Prostate gland (tissue), 2 donors: Measurements from ENCODE around the gene HOXC5. TPM values are rescaled to one million over a fixed set of nuclear protein-coding genes. Genes with fewer than 3 reads are reported as not detected.

ENCODE experiments used
- DNase-seq: peaks from one replicate; pipeline ENCODE4 v3.0.0-alpha.2; 2019; ENCODE audit warnings: low spot score
- H3K27ac ChIP-seq, 2 donors: fragments of 200-600 bp; sonication (generic); 2 replicates each; pipeline ENCODE4 v1.5.1; 2017 to 2019
- H3K27me3 ChIP-seq: fragments of 200-600 bp; sonication (generic); replicated peaks from 2 replicates; pipeline ENCODE4 v1.5.1; 2019; ENCODE audit not compliant: insufficient read depth
- H3K36me3 ChIP-seq, 2 donors: fragments of 200-600 bp; sonication (generic); 1 replicate in 1 of 2; 2 replicates in 1 of 2; pipeline versions ENCODE4 v1.5.1 to v1.8.1; 2017 to 2019
- H3K4me1 ChIP-seq: fragments of 200-600 bp; sonication (generic); replicated peaks from 2 replicates; pipeline ENCODE4 v1.5.1; 2019
- H3K4me3 ChIP-seq, 2 donors: fragments of 200-600 bp; sonication (generic); 2 replicates each; pipeline ENCODE4 v1.5.1; 2017 to 2019
- H3K9me3 ChIP-seq: fragments of 200-600 bp; sonication (generic); 2 replicates; pipeline ENCODE4 v1.5.1; 2017
- CTCF ChIP-seq, 4 experiments: fragments of 200-600 bp in 2 of 4; fragments of 450-650 bp in 2 of 4; sonication (generic) in 2 of 4; IDR thresholded peaks; 1 replicate in 3 of 4; 2 replicates in 1 of 4; pipeline ENCODE4 v1.5.1; 2016 to 2019; ENCODE audit warnings: antibody characterized with exemption in 4 of 4, mild to moderate bottlenecking in 2 of 4, moderate library complexity in 2 of 4
- POLR2A ChIP-seq: fragments of 450-650 bp; IDR thresholded peaks from one replicate; pipeline ENCODE4 v1.6.1; 2016; ENCODE audit warnings: antibody characterized with exemption, mild to moderate bottlenecking
- POLR2AphosphoS5 ChIP-seq: sonication (generic); formaldehyde crosslinking; IDR thresholded peaks from one replicate; pipeline ENCODE4 v1.6.1; 2017; ENCODE audit warnings: antibody characterized with exemption
- WGBS: methylation state at CpG from one replicate; pipeline ENCODE4 v1.1.5; 2018; 5-methylcytosine and 5-hydroxymethylcytosine counted together
- intact Hi-C: fragments of 100-400 bp; cut with DNase I; formaldehyde crosslinking; loops from one replicate; pipeline ENCODE4 v1.14.2; 2022
- total RNA-seq, 2 donors: library from RNA; depleted of rRNA; stranded (reverse); fragments of >200 nt; gene quantifications; one replicate each; pipeline ENCODE4 v1.1.0, GENCODE V29; 2016

Gene HOXC5
- total RNA-seq, 2 donors from 2014 or later = 2.8 TPM; not detected in 1

GRCh38 chr12:54010053-54010971, 22.5 kb upstream of the HOXC5 start:
- H3K4me3 ChIP-seq = no peak overlapping the region
- no peaks in the 10 kb centered on the region for H3K36me3 ChIP-seq
- WGBS = 16% methylated on average over 10 of the region's 10 CpGs
- TF ChIP-seq POLR2A = no peak
- TF ChIP-seq CTCF (IDR thresholded peaks at IDR 0.05) = no peak
- no peak for TF ChIP-seq POLR2AphosphoS5
- no peaks in the 10 kb centered on the region for H3K4me1 ChIP-seq
- DNase-seq = no peak
- no peak overlapping the region for H3K27ac ChIP-seq
- no peaks in the 10 kb centered on the region for H3K9me3 ChIP-seq
- intact Hi-C loops = no loop called here
- peaks cover 79% of the 10 kb centered on the region for H3K27me3 ChIP-seq

GRCh38 chr12:54010972-54011664, 21.7 kb upstream of the HOXC5 start:
- TF ChIP-seq POLR2A (no peak), CTCF (IDR thresholded peaks at IDR 0.05) (no peak), POLR2AphosphoS5 (no peak)
- H3K4me3 ChIP-seq = no peak overlapping the region
- H3K36me3 ChIP-seq = no peaks in the 10 kb centered on the region
- no peak overlapping the region for H3K27ac ChIP-seq
- peaks cover 82% of the 10 kb centered on the region for H3K27me3 ChIP-seq
- H3K4me1 ChIP-seq = no peaks in the 10 kb centered on the region
- intact Hi-C loops = no loop called here
- H3K9me3 ChIP-seq = no peaks in the 10 kb centered on the region
- WGBS = 4% methylated on average over 17 of the region's 17 CpGs
- no peak for DNase-seq

GRCh38 chr12:54011665-54012532, 21.0 kb upstream of the HOXC5 start:
- Histone ChIP-seq H3K4me3 (no peak overlapping the region), H3K4me1 (no peaks in the 10 kb centered on the region), H3K27me3 (peaks cover 74% of the 10 kb centered on the region), H3K27ac (no peak overlapping the region), H3K36me3 (no peaks in the 10 kb centered on the region), H3K9me3 (no peaks in the 10 kb centered on the region)
- 21% methylated on average over 14 of the region's 14 CpGs for WGBS
- no peak for TF ChIP-seq CTCF (IDR thresholded peaks at IDR 0.05)
- no peak for TF ChIP-seq POLR2AphosphoS5
- TF ChIP-seq POLR2A = no peak
- no peak for DNase-seq
- intact Hi-C loops = no loop called here

- intact Hi-C loops = no loop called here
- H3K27me3 ChIP-seq = peaks cover 71% of the 10 kb centered on the region
Measured at GRCh38 chr12:54012631-54013409, 20.0 kb upstream of the HOXC5 start.

More at GRCh38 chr12:54012631-54013409, 20.0 kb upstream of the HOXC5 start:
- Histone ChIP-seq H3K27ac (no peak overlapping the region), H3K9me3 (no peaks in the 10 kb centered on the region), H3K4me1 (no peaks in the 10 kb centered on the region), H3K4me3 (no peak overlapping the region), H3K36me3 (no peaks in the 10 kb centered on the region)
- no peak for TF ChIP-seq POLR2A
- no peak for TF ChIP-seq POLR2AphosphoS5
- TF ChIP-seq CTCF (IDR thresholded peaks at IDR 0.05) = no peak
- WGBS = 35% methylated on average over 6 of the region's 6 CpGs
- no peak for DNase-seq
